GM23248 (cell line): ENCODE measurements around the gene FHL5. TPM values are rescaled to one million over a fixed set of nuclear protein-coding genes. Genes with fewer than 3 reads are reported as not detected.
"Not testable (repeated sequence)": the region's sequence is repeated elsewhere in the genome, so short reads cannot be mapped to it uniquely, and the experiment has no call there.

Experiments used
- DNase-seq: peaks from one replicate; pipeline ENCODE4 v3.0.0-alpha.2; 2015
- H2AFZ ChIP-seq: fragments of 200-600 bp; sonication (generic); 2 replicates; pipeline ENCODE4 v1.6.1; 2016; ENCODE audit warnings: antibody characterized with exemption
- H3F3A ChIP-seq: fragments of 200-600 bp; sonication (generic); 2 replicates; pipeline ENCODE4 v1.6.1; 2016; ENCODE audit warnings: mild to moderate bottlenecking, antibody characterized with exemption, mixed run types; ENCODE audit not compliant: insufficient read depth
- H3K27ac ChIP-seq: fragments of 200-600 bp; sonication (generic); 2 replicates; pipeline ENCODE4 v1.5.1; 2016; ENCODE audit warnings: mild to moderate bottlenecking
- H3K27me3 ChIP-seq: fragments of 200-600 bp; sonication (generic); replicated peaks from 2 replicates; pipeline ENCODE4 v1.6.1; 2016; ENCODE audit warnings: mild to moderate bottlenecking; ENCODE audit not compliant: insufficient read depth
- H3K36me3 ChIP-seq: fragments of 200-600 bp; sonication (generic); 2 replicates; pipeline ENCODE4 v1.6.1; 2016; ENCODE audit warnings: low read depth, mild to moderate bottlenecking
- H3K4me1 ChIP-seq: fragments of 200-600 bp; sonication (generic); 2 replicates; pipeline ENCODE4 v1.6.1; 2016; ENCODE audit warnings: mild to moderate bottlenecking; ENCODE audit not compliant: insufficient read depth
- H3K4me2 ChIP-seq: fragments of 200-600 bp; sonication (generic); one replicate; pipeline ENCODE4 v1.6.1; 2016; ENCODE audit warnings: mild to moderate bottlenecking; ENCODE audit not compliant: unreplicated experiment
- H3K4me3 ChIP-seq: fragments of 200-600 bp; sonication (generic); 2 replicates; pipeline ENCODE4 v1.5.1; 2016; ENCODE audit warnings: mild to moderate bottlenecking
- H3K79me2 ChIP-seq: fragments of 200-600 bp; sonication (generic); 2 replicates; pipeline ENCODE4 v1.6.1; 2016; ENCODE audit warnings: mild to moderate bottlenecking; ENCODE audit not compliant: insufficient read depth
- H3K9ac ChIP-seq: fragments of 200-600 bp; sonication (generic); 2 replicates; pipeline ENCODE4 v1.6.1; 2016; ENCODE audit warnings: mild to moderate bottlenecking
- H3K9me2 ChIP-seq: fragments of 200-600 bp; sonication (generic); 2 replicates; pipeline ENCODE4 v1.6.1; 2016; ENCODE audit warnings: mixed run types, mild to moderate bottlenecking, moderate library complexity; ENCODE audit not compliant: insufficient read depth
- H3K9me3 ChIP-seq: fragments of 200-600 bp; sonication (generic); one replicate; pipeline ENCODE4 v1.6.1; 2017; ENCODE audit warnings: low read depth
- H4K20me1 ChIP-seq: fragments of 200-600 bp; sonication (generic); 2 replicates; pipeline ENCODE4 v1.6.0; 2016; ENCODE audit not compliant: insufficient read depth
- EZH2 ChIP-seq: fragments of 200-600 bp; sonication (generic); IDR thresholded peaks from 2 replicates; pipeline ENCODE4 v1.6.1; 2018; ENCODE audit warnings: antibody characterized with exemption, mild to moderate bottlenecking; ENCODE audit not compliant: insufficient read depth, poor library complexity, severe bottlenecking
- EZH2phosphoT487 ChIP-seq: fragments of 200-600 bp; sonication (generic); IDR thresholded peaks from 2 replicates; pipeline ENCODE4 v1.6.1; 2018; ENCODE audit warnings: antibody characterized with exemption, moderate library complexity, mild to moderate bottlenecking, low read depth; ENCODE audit not compliant: insufficient read depth
- WGBS, 2 experiments: methylation state at CpG; one replicate each; pipeline ENCODE4 v1.1.6; 2015 to 2017; ENCODE audit warnings: low lambda C conversion rate in 2 of 2, low coverage in 1 of 2; ENCODE audit errors: missing lambda C conversion rate in 2 of 2; 5-methylcytosine and 5-hydroxymethylcytosine counted together
- in situ Hi-C: fragments of 300-500 bp; cut with MboI; formaldehyde crosslinking; loops from 2 replicates; pipeline ENCODE4 v1.15.0; 2020
- polyA plus RNA-seq: library from polyadenylated mRNA; unstranded; fragments of >200 nt; fragmentation: Nextera tagmentation; extraction: Ambion mirVana; gene quantifications from 2 replicates; pipeline ENCODE4 v1.2.1, GENCODE V29; 2016
- total RNA-seq: library from RNA; depleted of rRNA; stranded (reverse); fragments of >200 nt; shearing (Covaris generic); gene quantifications from 2 replicates; pipeline ENCODE4 v1.2.3, GENCODE V29; 2014

FHL5 gene
- total and polyA plus RNA-seq, 2 experiments from 2014 or later: not detected

GRCh38 chr6:96545882-96546281, 17.0 kb upstream of the FHL5 start:
- Histone ChIP-seq H4K20me1 (no peaks in the 10 kb centered on the region), H3K27me3 (no peaks in the 10 kb centered on the region), H2AFZ (no peak overlapping the region), H3K9me3 (no peaks in the 10 kb centered on the region), H3K9me2 (no peaks in the 10 kb centered on the region), H3K4me3 (no peak overlapping the region), H3K4me1 (no peaks in the 10 kb centered on the region), H3K9ac (no peak overlapping the region), H3K36me3 (peaks cover 52% of the 10 kb centered on the region), H3K27ac (no peak overlapping the region), H3F3A (no peaks in the 10 kb centered on the region), H3K4me2 (no peak overlapping the region), H3K79me2 (no peaks in the 10 kb centered on the region)
- TF ChIP-seq EZH2phosphoT487: no peak
- TF ChIP-seq EZH2: no peak
- DNase-seq: no peak
- WGBS, 2 experiments: 96 to 97% methylated on average over 3 of the region's 3 CpGs
- in situ Hi-C loops: no loop called here

- DNase-seq: no peak
- in situ Hi-C loops: no loop called here
- Histone ChIP-seq H4K20me1 (no peaks in the 10 kb centered on the region), H3K79me2 (no peaks in the 10 kb centered on the region), H3K27me3 (no peaks in the 10 kb centered on the region), H3K9ac (no peak overlapping the region), H3F3A (no peaks in the 10 kb centered on the region), H3K27ac (no peak overlapping the region), H2AFZ (no peak overlapping the region), H3K9me3 (no peaks in the 10 kb centered on the region), H3K36me3 (peaks cover 61% of the 10 kb centered on the region), H3K4me1 (no peaks in the 10 kb centered on the region), H3K9me2 (no peaks in the 10 kb centered on the region), H3K4me2 (no peak overlapping the region), H3K4me3 (no peak overlapping the region)
- no peak for TF ChIP-seq EZH2phosphoT487
- no peak for TF ChIP-seq EZH2
- WGBS, 2 experiments: 91 to 92% methylated on average over 4 of the region's 4 CpGs
Observed at GRCh38 chr6:96547654-96548053, 15.3 kb upstream of the FHL5 start.

- H3K4me3 ChIP-seq: no peak overlapping the region
- no peak overlapping the region for H3K4me2 ChIP-seq
- no peak overlapping the region for H3K9ac ChIP-seq
- no peak overlapping the region for H3K27ac ChIP-seq
- H3K9me3 ChIP-seq: no peaks in the 10 kb centered on the region
- H3F3A ChIP-seq: peaks cover 5% of the 10 kb centered on the region; the same call in 1 of the 2 replicates
- TF ChIP-seq EZH2phosphoT487 (no peak), EZH2 (no peak)
- in situ Hi-C loops: no loop called here
- peaks cover 46% of the 10 kb centered on the region for H3K36me3 ChIP-seq
- no peaks in the 10 kb centered on the region for H3K9me2 ChIP-seq
- no peak overlapping the region for H2AFZ ChIP-seq
- H3K27me3 ChIP-seq: no peaks in the 10 kb centered on the region
- no peaks in the 10 kb centered on the region for H3K4me1 ChIP-seq
- WGBS, 2 experiments: 94 to 99% methylated on average over 4 of the region's 4 CpGs
- H4K20me1 ChIP-seq: no peaks in the 10 kb centered on the region
- no peak for DNase-seq
- no peaks in the 10 kb centered on the region for H3K79me2 ChIP-seq
Observed at GRCh38 chr6:96554558-96554957, 8.4 kb upstream of the FHL5 start.

GRCh38 chr6:96559740-96560139, 3.2 kb upstream of the FHL5 start:
- H3K9me2 ChIP-seq, H3K4me1 ChIP-seq, H3K27ac ChIP-seq, H3K9ac ChIP-seq, H2AFZ ChIP-seq, H3K4me2 ChIP-seq, in situ Hi-C loops, H4K20me1 ChIP-seq, H3F3A ChIP-seq, H3K27me3 ChIP-seq, H3K4me3 ChIP-seq, DNase-seq, H3K36me3 ChIP-seq, H3K9me3 ChIP-seq, H3K79me2 ChIP-seq: not testable (repeated sequence)
- WGBS, 2 experiments: 80 to 89% methylated on average over 2 of the region's 2 CpGs

GRCh38 chr6:96563853-96564252, 925 bp downstream of the FHL5 start:
- no peak for DNase-seq
- Histone ChIP-seq H3K4me1 (no peaks in the 10 kb centered on the region), H2AFZ (no peak overlapping the region), H3K36me3 (no peaks in the 10 kb centered on the region), H3K27ac (no peak overlapping the region), H3K79me2 (no peaks in the 10 kb centered on the region), H3K27me3 (no peaks in the 10 kb centered on the region), H3K9ac (no peak overlapping the region), H3K9me2 (no peaks in the 10 kb centered on the region), H3K4me2 (no peak overlapping the region), H3F3A (no peaks in the 10 kb centered on the region), H3K4me3 (no peak overlapping the region), H4K20me1 (no peaks in the 10 kb centered on the region), H3K9me3 (no peaks in the 10 kb centered on the region)
- in situ Hi-C loops: no loop called here
- TF ChIP-seq EZH2phosphoT487 (no peak), EZH2 (no peak)
